ENCODE data around the gene TASOR2. TPM values are rescaled to one million over a fixed set of nuclear protein-coding genes. Genes with fewer than 3 reads are reported as not detected.
A peak's percentile ranks its signal among the peaks of the same experiment; 100 is the strongest.

Gene TASOR2
- total and polyA plus RNA-seq, 2 of the 4 experiments (the other 2 are of a cell fraction), result 19.4 to 53.6 TPM

GRCh38 chr10:5659702-5660528, 24.7 kb upstream of the TASOR2 start:
- intact Hi-C loops (cut with micrococcal nuclease), result no loop called here
- H3K4me2 ChIP-seq (ENCODE audit: low read depth, low read length), result no peak overlapping the region
- no peak overlapping the region for H3K18ac ChIP-seq (ENCODE audit: low read depth, low read length)
- H2BK5ac ChIP-seq (ENCODE audit: low read depth, low read length, poor library complexity, severe bottlenecking), result no peak overlapping the region
- no peak overlapping the region for H3K4ac ChIP-seq (ENCODE audit: low read depth, low read length)
- peak; percentile 92 for ATAC-seq (ENCODE audit: low read depth)
- H3K79me1 ChIP-seq (ENCODE audit: low read depth in 1 of 2, low read length in 2 of 2), result peaks cover 5 to 22% of the 10 kb centered on the region in 2 experiments; a peak in 2 of 4 replicates
- H3K56ac ChIP-seq (ENCODE audit: extremely low read depth, insufficient read depth, low read length), result no peak overlapping the region
- dilution Hi-C loops (cut with HindIII; ENCODE audit: low sequenced_read_pairs, unreplicated experiment), result no loop called here
- H3K9me1 ChIP-seq (ENCODE audit: insufficient read depth, low read length), result peaks cover 15% of the 10 kb centered on the region
- no peak overlapping the region for H2BK120ac ChIP-seq (ENCODE audit: low read depth, low read length)
- H4K5ac ChIP-seq (ENCODE audit: low read depth, low read length), result no peak overlapping the region
- CTCF ChIA-PET, result interaction anchor here (1.0 kb wide), 1 partner anchor 30 kb away, joined by 3 read pairs; no protein-coding TSS in a partner anchor
- peak overlapping the region; percentile 28; the same call in 1 of the 2 replicates for H3K14ac ChIP-seq (replicated peaks; ENCODE audit: low read depth, low read length)
- no peak overlapping the region for H3K27ac ChIP-seq (ENCODE audit: insufficient read depth, low read length)
- no peak overlapping the region for H3K4me3 ChIP-seq (ENCODE audit: insufficient read depth, low read depth, low read length)
- peaks cover 8% of the 10 kb centered on the region for H3K4me1 ChIP-seq (ENCODE audit: control insufficient read depth, insufficient read depth, low read length)
- no peak overlapping the region for H4K91ac ChIP-seq (ENCODE audit: insufficient read depth, low read depth, low read length)
- H2AK5ac ChIP-seq (ENCODE audit: low read depth, low read length), result peak overlapping the region; percentile 15; the same call in 1 of the 2 replicates
- POLR2A ChIA-PET (ENCODE audit: unreplicated experiment), result no interaction called here
- no TSS peak for BruUV-seq (replicated peaks)
- H3K9ac ChIP-seq (ENCODE audit: low read depth, low read length), result no peak overlapping the region
- peak; percentile 79 for DNase-seq
- H3K36me3 ChIP-seq (ENCODE audit: control insufficient read depth, insufficient read depth, low read length), result 0 out of 2 replicates have a peak, but pooled peaks cover 2% of the 10 kb centered on the region
- no peaks in the 10 kb centered on the region for H3K9me3 ChIP-seq (ENCODE audit: control insufficient read depth, insufficient read depth, low read length)
- no peak overlapping the region; a peak in 1 of 4 replicates for H4K8ac ChIP-seq (ENCODE audit: low read depth in 2 of 2, low read length in 2 of 2)
- H3K23ac ChIP-seq (ENCODE audit: low read depth, low read length), result no peak overlapping the region
- H3K27me3 ChIP-seq (ENCODE audit: control insufficient read depth, insufficient read depth, low read length), result no peaks in the 10 kb centered on the region
- peak overlapping the region; percentile 31 for H2AK9ac ChIP-seq (replicated peaks; ENCODE audit: low read depth, low read length, poor library complexity)
- in situ Hi-C loops (cut with MboI; ENCODE audit: low sequenced_read_pairs), result no loop called here
- TF ChIP-seq MXI1 (IDR thresholded peaks at IDR 0.05; ENCODE audit: borderline replicate concordance, low read depth, low read length), result no peak
- no peak for TF ChIP-seq RFX5 (IDR thresholded peaks at IDR 0.05; ENCODE audit: low read depth, low read length)
- no peak for TF ChIP-seq CHD1 (IDR thresholded peaks at IDR 0.05; ENCODE audit: low read depth, low read length)
- TF ChIP-seq RAD21 (IDR thresholded peaks at IDR 0.05; ENCODE audit: low read length), result no peak
- TF ChIP-seq BHLHE40 (IDR thresholded peaks at IDR 0.05; ENCODE audit: low read depth, low read length), result no peak
- TF ChIP-seq MAZ (IDR thresholded peaks at IDR 0.05; ENCODE audit: borderline replicate concordance, low read depth, low read length), result no peak
- TF ChIP-seq FOS (IDR thresholded peaks at IDR 0.05; ENCODE audit: low read depth, low read length), result 0 out of 2 replicates have a peak, but pooled peaks have one; percentile 38
- TF ChIP-seq RCOR1 (IDR thresholded peaks at IDR 0.05; ENCODE audit: insufficient replicate concordance, low read length), result no peak
- TF ChIP-seq ELK1 (IDR thresholded peaks at IDR 0.05; ENCODE audit: borderline replicate concordance, low read depth, low read length), result no peak
- peak; percentile 93 for TF ChIP-seq CEBPB (IDR thresholded peaks at IDR 0.05; ENCODE audit: low read depth, low read length)
- no peak overlapping the region for H2BK15ac ChIP-seq (ENCODE audit: low read depth, low read length)
- no peak overlapping the region for H2AFZ ChIP-seq (replicated peaks; ENCODE audit: low read length, poor library complexity)
- peaks cover 7% of the 10 kb centered on the region for H4K20me1 ChIP-seq (ENCODE audit: insufficient read depth, low read length)
- no peak overlapping the region for H2BK20ac ChIP-seq (ENCODE audit: low read depth, low read length)
- WGBS, 2 experiments (ENCODE audit: extremely low coverage in 2 of 2, insufficient read length in 1 of 2), result 34% methylated on average over 4 of the region's 16 CpGs; no CpG with 5 or more reads in 1 of the 2 experiments
